Esophagus squamous epithelium (tissue), 4 donors: ENCODE results near the gene RPLP2.

Experiments
- POLR2A ChIP-seq, 4 donors: fragments of 450-650 bp; IDR thresholded peaks; one replicate each; pipeline ENCODE4 v1.6.1; 2017; ENCODE audit warnings: antibody characterized with exemption in 4 of 4, mild to moderate bottlenecking in 4 of 4, moderate library complexity in 3 of 4
- TF ChIP-seq, protein P1 (sequence below), 6 experiments: fragments of 450-650 bp in 4 of 6; fragments of 200-600 bp in 2 of 6; sonication (generic) in 2 of 6; IDR thresholded peaks; one replicate each; pipeline ENCODE4 v1.5.1; 2016 to 2019; ENCODE audit warnings: antibody characterized with exemption in 6 of 6, mild to moderate bottlenecking in 4 of 6, moderate library complexity in 4 of 6

DNA sequence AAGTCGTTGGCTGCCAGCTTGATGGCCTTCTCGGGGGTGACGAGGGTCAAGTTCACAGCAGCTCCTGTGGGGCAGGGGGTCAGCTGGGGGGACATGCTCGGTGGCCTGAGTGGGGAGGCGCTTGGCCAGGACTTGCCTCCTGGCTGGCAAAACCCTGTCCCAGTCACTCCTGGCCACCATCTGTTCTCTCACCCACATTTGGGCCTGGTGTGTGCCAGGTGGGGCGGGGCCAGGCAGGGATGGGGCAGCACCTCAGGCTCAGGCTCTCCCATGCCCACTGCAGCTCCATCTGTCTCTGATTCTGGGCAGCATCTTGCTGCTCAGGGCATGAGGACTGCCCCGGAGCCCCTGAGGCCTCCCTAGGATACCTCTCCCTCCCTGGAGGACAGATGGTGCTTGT lies 16.2 kb upstream of the RPLP2 start:
- TF ChIP-seq POLR2A (IDR thresholded peaks at IDR 0.05): no peak
- TF ChIP-seq, protein P1, sequence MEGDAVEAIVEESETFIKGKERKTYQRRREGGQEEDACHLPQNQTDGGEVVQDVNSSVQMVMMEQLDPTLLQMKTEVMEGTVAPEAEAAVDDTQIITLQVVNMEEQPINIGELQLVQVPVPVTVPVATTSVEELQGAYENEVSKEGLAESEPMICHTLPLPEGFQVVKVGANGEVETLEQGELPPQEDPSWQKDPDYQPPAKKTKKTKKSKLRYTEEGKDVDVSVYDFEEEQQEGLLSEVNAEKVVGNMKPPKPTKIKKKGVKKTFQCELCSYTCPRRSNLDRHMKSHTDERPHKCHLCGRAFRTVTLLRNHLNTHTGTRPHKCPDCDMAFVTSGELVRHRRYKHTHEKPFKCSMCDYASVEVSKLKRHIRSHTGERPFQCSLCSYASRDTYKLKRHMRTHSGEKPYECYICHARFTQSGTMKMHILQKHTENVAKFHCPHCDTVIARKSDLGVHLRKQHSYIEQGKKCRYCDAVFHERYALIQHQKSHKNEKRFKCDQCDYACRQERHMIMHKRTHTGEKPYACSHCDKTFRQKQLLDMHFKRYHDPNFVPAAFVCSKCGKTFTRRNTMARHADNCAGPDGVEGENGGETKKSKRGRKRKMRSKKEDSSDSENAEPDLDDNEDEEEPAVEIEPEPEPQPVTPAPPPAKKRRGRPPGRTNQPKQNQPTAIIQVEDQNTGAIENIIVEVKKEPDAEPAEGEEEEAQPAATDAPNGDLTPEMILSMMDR (IDR thresholded peaks at IDR 0.05): no peak
